Measurements from ENCODE around the gene CHP1. TPM values are rescaled to one million over a fixed set of nuclear protein-coding genes. Genes with fewer than 3 reads are reported as not detected.

Gene CHP1
- polyA plus RNA-seq, 3 donors, result 57.2 to 67.2 (median 58.8) TPM

- intact Hi-C loops (cut with micrococcal nuclease), result loop anchor here (10.0 kb wide), 1 partner anchor 126 kb away; the partner anchor contains the start of gene RTF1 (in 2 of the 2)
- H3K27me3 Mint-ChIP-seq (ENCODE audit: low read depth in 3 of 3), result peaks cover 0 to 4% (median 0%) of the 10 kb centered on the region in 3 donors
- H3K79me2 ChIP-seq (ENCODE audit: insufficient read depth, low read length), result peaks cover 70% of the 10 kb centered on the region
- no CpG with 5 or more reads among the region's 1 CpG for WGBS (ENCODE audit: insufficient coverage)
- H3K4me2 ChIP-seq (replicated peaks; ENCODE audit: extremely low read depth, low read length, poor library complexity, severe bottlenecking), result no peak overlapping the region
- peak overlapping the region in 5 of 7 donors; percentile 4 to 76 (median 64) for H3K27ac Mint-ChIP-seq
- peaks cover 23 to 38% of the 10 kb centered on the region in 2 donors for H3K36me3 Mint-ChIP-seq
- H4K20me1 ChIP-seq (ENCODE audit: insufficient read depth, low read length), result no peaks in the 10 kb centered on the region
- H3K27ac ChIP-seq (ENCODE audit: low read depth in 1 of 2, low read length in 2 of 2), result peak overlapping the region in 1 of 2 donors; percentile 60
- H2AFZ ChIP-seq (ENCODE audit: insufficient read depth, low read depth, low read length, poor library complexity, severe bottlenecking), result no peak overlapping the region
- no peak overlapping the region for H3K4me3 Mint-ChIP-seq
- H3K27me3 ChIP-seq (ENCODE audit: control insufficient read depth in 2 of 2, insufficient read depth in 2 of 2, low read length in 2 of 2), result no peaks in the 10 kb centered on the region
- peaks cover 48 to 60% of the 10 kb centered on the region in 2 donors for H3K4me1 ChIP-seq (ENCODE audit: control insufficient read depth in 1 of 2, insufficient read depth in 2 of 2, low read length in 2 of 2)
- peaks cover 0 to 3% (median 0%) of the 10 kb centered on the region in 7 donors for H3K9me3 Mint-ChIP-seq
- peaks cover 19 to 35% of the 10 kb centered on the region in 2 donors for H3K36me3 ChIP-seq (replicated peaks in 1 of 2; ENCODE audit: control insufficient read depth in 1 of 2, insufficient read depth in 2 of 2, low read length in 2 of 2)
- no peaks in the 10 kb centered on the region for H3K9me3 ChIP-seq (replicated peaks in 1 of 2; ENCODE audit: control insufficient read depth in 1 of 2, insufficient read depth in 1 of 2, low read length in 2 of 2)
- H3K4me1 Mint-ChIP-seq, result peaks cover 48% of the 10 kb centered on the region
- no peak overlapping the region for H3K9ac ChIP-seq (ENCODE audit: insufficient read depth, low read length, poor library complexity, severe bottlenecking)
- no peak for TF ChIP-seq CTCF (IDR thresholded peaks at IDR 0.05)
- H3K4me3 ChIP-seq (replicated peaks in 1 of 3; ENCODE audit: low read depth in 2 of 3, low read length in 3 of 3), result no peak overlapping the region
- no peak for DNase-seq
Observed at GRCh38 chr15:41288464-41288863, 57.4 kb downstream of the CHP1 start.

- peaks cover 44% of the 10 kb centered on the region for H3K4me1 Mint-ChIP-seq
- peaks cover 0 to 2% (median 0%) of the 10 kb centered on the region in 3 donors for H3K27me3 Mint-ChIP-seq (ENCODE audit: low read depth in 3 of 3)
- H3K4me2 ChIP-seq (replicated peaks; ENCODE audit: extremely low read depth, low read length, poor library complexity, severe bottlenecking), result no peak overlapping the region
- DNase-seq, result no peak
- no peak for TF ChIP-seq CTCF (IDR thresholded peaks at IDR 0.05)
- no peak overlapping the region for H3K4me3 Mint-ChIP-seq
- no peak overlapping the region for H2AFZ ChIP-seq (ENCODE audit: insufficient read depth, low read depth, low read length, poor library complexity, severe bottlenecking)
- peaks cover 0 to 3% (median 0%) of the 10 kb centered on the region in 7 donors for H3K9me3 Mint-ChIP-seq
- H3K9me3 ChIP-seq (replicated peaks in 1 of 2; ENCODE audit: control insufficient read depth in 1 of 2, insufficient read depth in 1 of 2, low read length in 2 of 2), result no peaks in the 10 kb centered on the region
- H3K27me3 ChIP-seq (ENCODE audit: control insufficient read depth in 2 of 2, insufficient read depth in 2 of 2, low read length in 2 of 2), result no peaks in the 10 kb centered on the region
- peak overlapping the region; percentile 40 to 97 (median 96) for H3K27ac Mint-ChIP-seq
- H3K36me3 Mint-ChIP-seq, result peaks cover 30 to 45% of the 10 kb centered on the region in 2 donors
- H3K4me1 ChIP-seq (ENCODE audit: control insufficient read depth in 1 of 2, insufficient read depth in 2 of 2, low read length in 2 of 2), result peaks cover 43 to 53% of the 10 kb centered on the region in 2 donors
- peak overlapping the region; percentile 85 to 93 for H3K27ac ChIP-seq (ENCODE audit: low read depth in 1 of 2, low read length in 2 of 2)
- WGBS (ENCODE audit: insufficient coverage), result no CpG with 5 or more reads among the region's 2 CpGs
- H3K36me3 ChIP-seq (replicated peaks in 1 of 2; ENCODE audit: control insufficient read depth in 1 of 2, insufficient read depth in 2 of 2, low read length in 2 of 2), result peaks cover 22 to 47% of the 10 kb centered on the region in 2 donors
- H3K4me3 ChIP-seq (replicated peaks in 1 of 3; ENCODE audit: low read depth in 2 of 3, low read length in 3 of 3), result no peak overlapping the region
- peaks cover 3% of the 10 kb centered on the region for H4K20me1 ChIP-seq (ENCODE audit: insufficient read depth, low read length)
- intact Hi-C loops (cut with micrococcal nuclease), result loop anchor here (5.0 to 10.0 kb wide), 3 partner anchors 37 to 125 kb away; partner anchors contain the start of genes RTF1 (in 2 of the 2), NUSAP1 (in 1 of the 2) and OIP5 (in 1 of the 2)
- H3K79me2 ChIP-seq (ENCODE audit: insufficient read depth, low read length), result peaks cover 73% of the 10 kb centered on the region
- H3K9ac ChIP-seq (ENCODE audit: insufficient read depth, low read length, poor library complexity, severe bottlenecking), result no peak overlapping the region
Observed at GRCh38 chr15:41289953-41290352, 58.9 kb downstream of the CHP1 start.

Data from CD14-positive monocyte (primary cell).